Activated gamma-delta T cell treated with anti-CD3 and anti-CD28 coated beads, Interleukin-2, amount 50 U/mL, for 16 hours (primary cell): ENCODE results near the gene RGS18.
"Not testable (repeated sequence)": the region's sequence is repeated elsewhere in the genome, so short reads cannot be mapped to it uniquely, and the experiment has no call there.

Source experiments
- DNase-seq: peaks from one replicate; pipeline ENCODE4 v3.0.0-alpha.2; 2020; ENCODE audit warnings: low read depth

RGS18 gene, protein sequence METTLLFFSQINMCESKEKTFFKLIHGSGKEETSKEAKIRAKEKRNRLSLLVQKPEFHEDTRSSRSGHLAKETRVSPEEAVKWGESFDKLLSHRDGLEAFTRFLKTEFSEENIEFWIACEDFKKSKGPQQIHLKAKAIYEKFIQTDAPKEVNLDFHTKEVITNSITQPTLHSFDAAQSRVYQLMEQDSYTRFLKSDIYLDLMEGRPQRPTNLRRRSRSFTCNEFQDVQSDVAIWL

DNA sequence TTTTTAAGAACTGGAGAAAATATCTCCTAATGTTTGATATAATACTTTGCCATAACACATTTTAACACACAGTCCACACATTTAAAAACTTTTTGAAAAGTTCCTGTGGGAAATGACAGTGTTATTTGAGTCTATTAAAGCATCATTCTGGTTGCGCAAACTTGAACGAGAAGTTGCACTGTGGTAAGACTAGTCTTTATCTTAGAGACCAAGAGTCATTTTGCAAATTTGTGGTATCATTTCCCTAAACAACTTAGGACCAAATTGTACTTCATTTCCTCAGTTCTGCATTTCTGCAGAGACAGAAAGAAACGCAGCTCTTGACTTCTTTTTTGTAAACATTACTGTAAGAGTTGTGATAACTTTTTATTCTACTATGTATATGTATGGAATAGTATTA lies at the start of gene RGS18:
Gene RGS18, plus strand, starts transcription at position 282 of the 400 bp plus-strand sequence. CDS start 176 bp downstream, outside the sequence.
- DNase-seq = no peak

DNA sequence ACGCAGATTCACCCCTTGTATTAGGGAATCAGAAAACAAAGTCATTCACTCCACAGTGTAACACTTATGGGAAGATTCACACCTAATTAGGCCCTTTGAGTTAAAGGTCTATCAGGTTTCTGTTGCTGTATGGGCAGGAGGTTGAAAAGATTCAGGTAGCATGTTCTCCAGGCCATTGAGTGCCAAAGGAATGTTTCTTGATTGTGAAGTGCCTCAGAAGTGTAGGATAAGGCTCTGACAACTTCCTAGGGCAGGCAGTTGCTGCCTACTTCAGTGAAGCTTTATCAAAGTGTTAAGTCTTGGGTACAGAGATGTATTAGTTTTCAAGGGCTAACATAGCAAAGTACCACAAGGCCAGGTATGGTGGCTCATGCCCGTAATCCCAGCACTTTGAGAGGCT lies 48.7 kb upstream of the RGS18 start:
- DNase-seq = no peak

DNA sequence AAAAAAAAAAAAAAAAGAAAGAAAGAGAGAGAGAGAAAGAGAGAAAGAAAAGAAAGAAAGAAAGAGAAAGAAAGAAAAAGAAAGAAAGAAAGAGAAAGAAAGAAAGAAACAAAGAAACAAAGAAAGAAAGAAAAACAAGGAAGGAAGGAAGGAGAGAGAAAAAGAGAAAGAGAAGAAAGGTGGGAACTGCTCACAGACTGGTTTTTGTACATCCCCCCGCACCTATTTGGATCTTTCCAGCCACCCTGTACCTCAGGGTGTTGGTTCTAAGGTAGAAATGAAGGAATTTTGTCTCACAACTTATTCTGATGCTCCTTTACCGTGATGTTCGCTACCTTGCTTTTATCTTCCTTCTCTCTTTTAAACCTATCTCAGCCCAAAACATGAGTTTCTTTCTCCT lies 43.3 kb upstream of the RGS18 start:
- DNase-seq = no peak

DNA sequence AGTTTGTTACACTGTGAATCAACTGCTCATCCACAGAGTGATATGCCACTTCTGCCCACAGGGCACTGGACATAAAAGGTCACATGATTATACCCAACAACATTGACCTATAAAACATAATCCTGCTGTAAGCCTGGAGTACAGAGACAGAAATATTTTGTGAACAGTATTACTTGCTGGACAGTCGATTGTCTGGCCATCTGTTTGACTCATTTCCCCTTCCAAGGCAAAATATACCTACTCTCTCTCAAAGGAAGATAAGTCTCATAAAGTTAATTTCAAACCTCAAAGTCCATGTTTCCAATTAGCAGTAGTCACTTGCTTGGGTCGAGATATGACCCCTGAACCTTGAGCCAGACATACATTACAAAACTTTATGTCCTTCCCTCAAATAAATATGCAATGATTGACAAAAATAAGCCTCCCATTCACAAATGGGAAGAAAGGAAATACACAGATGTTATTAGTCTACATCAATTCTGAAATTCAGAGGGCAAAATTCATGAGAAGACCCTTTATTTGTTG lies 39.3 kb upstream of the RGS18 start:
- DNase-seq = no peak

DNA sequence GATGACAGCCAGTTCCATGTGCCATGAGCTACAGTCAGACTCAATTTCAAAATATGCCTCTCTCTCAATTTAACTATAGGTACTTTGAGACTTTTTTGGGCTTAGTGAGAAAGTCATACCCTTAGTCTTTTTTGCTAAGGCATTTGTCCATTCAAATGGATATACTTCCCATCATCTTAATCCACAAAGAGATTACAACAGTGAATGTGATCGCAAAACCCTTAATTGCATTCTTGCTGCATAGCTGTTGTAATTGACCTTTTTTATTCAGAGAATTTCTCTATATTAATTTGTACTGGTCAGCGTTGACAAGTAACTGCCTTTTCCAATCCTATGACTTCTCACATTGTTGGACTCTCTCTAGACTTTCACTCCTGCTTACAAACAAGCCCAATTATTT lies 38.6 kb upstream of the RGS18 start:
- no peak for DNase-seq

DNA sequence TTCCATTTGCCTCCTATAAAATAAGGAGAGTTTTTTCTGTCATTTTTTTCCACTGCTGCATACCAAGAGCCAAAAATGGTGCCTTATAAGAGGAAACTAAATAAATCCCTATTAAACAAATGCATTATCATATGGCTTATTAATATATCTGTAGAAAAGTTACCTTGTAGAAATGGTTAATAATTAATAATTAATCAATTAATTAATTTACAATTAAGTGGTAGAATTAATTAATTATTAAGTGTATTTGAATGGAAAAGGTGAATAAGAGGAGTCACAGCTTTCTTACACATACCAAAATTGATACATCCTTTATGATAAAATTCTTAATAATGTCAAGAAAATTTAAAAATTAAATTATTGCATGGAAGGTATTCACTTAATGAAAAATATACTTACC lies 35.6 kb upstream of the RGS18 start:
- DNase-seq = no peak

DNA sequence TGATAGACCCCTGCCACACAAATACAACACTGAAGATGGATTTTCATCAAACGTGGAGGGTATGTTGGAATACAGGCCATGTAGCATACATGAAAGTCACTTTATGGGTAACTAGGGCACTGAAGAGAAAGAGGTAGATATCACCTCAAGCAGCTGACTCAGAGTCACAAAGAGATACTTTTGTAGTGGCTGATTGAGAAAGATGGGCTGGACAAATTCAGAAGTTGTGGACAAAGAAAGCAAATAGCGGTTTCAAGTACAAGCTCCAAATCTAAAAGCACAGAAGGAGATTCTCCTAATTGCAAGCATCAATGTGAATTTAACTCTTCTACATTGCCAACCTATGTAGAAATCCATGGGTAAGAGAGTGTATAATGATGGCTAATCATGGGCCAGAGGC lies 35.0 kb upstream of the RGS18 start:
- no peak for DNase-seq

DNA sequence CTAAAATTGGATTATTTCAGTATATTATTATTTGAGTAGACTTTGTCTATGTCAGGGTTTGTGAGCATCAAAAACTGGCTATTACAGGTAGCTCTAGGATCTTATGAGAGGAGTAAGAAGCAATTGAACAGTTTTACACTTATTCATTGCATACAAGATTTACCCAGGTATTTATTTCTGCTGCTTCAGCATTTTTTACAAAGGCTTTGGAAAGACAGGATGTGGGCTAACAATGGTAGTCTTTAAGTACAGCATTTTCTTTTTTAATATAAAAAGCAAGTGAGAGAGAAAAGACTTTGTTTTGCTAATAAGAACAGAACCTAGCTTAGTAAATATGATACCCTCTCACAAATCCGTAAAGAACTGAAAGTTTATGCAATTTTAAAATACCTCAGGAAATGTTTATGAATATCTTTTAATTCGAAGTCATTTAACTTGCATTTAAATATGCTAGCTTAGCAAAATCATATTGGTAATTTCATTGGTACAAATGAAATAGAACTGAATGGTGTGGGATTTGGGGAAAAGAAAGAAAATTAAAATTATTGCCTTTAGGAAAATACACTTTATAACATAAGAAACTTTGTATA lies 32.1 kb upstream of the RGS18 start:
- no peak for DNase-seq

DNA sequence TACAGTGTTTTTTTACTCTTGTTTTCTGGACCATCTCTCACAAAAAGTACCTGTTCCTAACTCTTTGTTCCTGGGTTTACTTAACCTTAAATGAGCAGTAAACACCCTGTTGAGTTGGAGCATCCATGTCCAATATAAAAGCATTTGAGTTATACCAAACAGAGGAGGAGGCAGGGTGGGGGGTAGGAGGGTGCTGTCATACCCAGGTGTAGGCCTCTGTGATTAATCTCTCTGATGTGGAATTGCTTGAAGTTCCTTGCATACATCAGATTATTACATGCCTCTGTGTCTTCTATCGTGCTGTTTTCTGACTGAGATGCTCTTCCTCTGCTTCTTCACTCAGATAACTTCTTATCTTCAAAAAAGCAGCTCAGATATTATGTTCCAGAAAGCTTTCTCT lies 28.1 kb upstream of the RGS18 start:
- DNase-seq = no peak

DNA sequence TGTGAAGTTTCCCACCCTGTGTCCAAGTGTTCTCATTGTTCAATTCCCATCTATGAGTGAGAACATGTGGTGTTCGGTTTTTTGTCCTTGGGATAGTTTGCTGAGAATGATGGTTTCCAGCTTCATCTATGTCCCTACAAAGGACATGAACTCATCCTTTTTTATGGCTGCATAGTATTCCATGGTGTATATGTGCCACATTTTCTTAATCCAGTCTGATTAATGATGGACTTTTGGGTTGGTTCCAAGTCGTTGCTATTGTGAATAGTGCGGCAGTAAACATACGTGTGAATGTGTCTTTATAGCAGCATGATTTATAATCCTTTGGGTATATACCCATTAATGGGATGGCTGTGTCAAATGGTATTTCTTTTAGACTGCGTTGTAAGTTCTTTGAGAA lies 27.4 kb upstream of the RGS18 start:
- not testable (repeated sequence) for DNase-seq

DNA sequence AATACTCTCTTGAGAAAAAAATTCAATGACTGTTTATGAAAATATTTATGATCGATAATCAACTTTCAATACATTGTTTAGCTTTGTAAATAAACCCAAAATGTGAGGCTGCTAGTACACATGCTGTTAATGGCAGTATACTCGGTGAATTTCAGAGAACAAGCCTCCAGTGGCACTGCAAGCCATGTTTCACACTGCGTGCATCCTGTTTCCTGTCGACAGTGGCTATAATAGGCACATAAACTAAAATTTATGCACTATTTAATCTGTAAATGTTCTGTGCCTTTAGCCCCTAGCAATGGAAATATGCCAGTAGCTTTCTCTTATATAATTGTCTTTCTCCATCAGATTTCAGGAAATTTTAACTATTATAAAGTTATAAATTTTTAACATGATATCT lies 26.3 kb upstream of the RGS18 start:
- DNase-seq = no peak

DNA sequence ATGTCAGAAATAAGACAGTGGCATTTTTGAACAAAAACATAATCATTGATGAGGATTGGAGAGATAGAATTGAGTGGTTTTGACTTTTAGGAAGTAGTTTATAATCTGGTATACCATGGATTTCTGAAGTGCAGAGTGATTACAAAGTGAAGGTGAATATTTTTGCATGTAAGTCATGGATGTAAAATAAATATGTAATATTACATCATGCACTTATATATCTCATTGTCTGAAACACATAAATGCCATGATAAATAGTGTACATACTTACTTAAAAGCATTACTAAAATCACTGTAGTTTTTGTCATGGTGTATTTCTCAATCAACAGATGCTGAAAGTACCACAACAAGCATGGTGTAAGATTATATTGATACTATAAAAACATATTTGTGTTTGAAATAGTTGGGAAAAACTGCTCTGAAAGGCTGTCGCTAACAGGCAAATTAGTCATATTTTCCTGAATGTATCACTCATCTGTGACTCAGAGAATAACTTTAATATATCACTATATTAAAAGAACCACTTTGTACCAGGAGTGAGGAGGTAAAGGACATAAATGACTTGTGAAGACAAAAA lies 24.8 kb upstream of the RGS18 start:
- DNase-seq = no peak

DNA sequence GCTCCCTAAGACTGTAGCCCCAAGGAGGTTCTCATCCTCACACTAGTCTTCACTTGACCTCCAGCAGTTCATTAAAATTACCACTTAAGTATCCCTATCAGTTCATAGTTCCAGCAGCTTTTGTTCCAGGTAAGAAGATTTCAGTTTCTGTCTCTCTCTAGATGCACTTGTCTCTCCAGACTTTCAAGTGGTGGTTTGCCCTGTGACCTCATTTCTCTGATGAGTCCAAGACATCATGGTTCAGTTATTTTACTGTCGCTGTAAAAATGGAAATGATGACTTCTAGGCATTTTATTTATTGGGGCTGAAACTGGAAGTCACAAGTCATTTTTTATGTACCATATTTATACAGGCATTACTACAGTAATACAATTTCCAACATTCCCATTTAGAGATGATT lies 17.9 kb upstream of the RGS18 start:
- DNase-seq = no peak

DNA sequence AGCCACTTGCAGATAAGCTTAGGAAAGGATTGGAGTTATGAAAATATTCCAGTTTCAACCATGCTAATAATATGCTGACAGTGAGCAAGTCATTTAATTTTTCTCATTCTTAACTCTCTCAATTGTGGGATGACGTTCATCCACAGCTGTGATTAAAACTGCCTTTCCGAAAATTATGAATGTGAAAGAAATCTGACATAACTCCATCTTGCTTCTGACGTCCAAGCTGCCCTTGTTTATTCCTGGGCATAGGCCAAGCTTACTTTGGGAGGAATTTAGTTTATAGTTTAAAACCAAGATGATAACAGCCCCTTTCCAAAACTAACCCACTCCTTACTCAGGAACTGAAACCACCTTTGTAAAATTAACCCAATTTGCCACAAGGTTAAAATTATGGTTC lies 11.0 kb upstream of the RGS18 start:
- DNase-seq = no peak

DNA sequence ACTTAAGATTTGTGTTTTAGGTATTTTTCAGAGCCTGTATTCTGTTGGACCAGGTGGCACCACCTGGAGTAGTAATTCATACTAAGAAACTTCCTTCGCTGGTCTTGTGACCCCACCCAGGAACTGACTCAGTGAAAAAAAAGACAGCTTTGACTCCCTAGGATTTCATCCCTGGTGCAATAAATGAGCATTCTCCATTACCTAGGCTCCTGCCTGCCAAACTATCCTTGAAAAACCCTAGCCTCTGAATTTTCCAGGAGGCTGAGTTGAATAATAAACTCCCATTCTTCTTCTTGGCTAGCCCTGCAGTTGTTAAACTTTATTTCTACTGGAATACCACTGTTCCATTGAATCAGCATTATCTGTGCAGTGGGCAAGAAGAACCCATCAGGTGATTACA lies 10.6 kb upstream of the RGS18 start:
- DNase-seq = no peak

DNA sequence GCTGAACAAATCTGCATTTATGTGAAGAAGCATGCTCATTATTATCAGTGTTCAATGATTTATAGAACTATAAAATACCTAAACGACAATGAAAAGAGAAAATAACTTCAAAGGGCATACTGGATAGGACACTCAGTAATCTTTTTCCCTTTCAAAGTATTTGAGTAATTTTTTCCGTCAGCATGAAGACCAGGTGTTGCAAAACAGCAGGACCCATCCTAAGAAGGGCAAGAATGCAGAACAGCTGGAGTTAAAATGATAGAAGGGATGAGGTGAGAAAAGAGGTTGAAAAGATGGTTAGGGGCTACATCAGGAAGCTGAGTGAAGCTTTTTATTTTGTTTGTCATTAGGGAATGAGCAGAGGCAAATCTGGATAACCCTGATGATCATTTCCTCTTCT lies 7.1 kb upstream of the RGS18 start:
- no peak for DNase-seq

DNA sequence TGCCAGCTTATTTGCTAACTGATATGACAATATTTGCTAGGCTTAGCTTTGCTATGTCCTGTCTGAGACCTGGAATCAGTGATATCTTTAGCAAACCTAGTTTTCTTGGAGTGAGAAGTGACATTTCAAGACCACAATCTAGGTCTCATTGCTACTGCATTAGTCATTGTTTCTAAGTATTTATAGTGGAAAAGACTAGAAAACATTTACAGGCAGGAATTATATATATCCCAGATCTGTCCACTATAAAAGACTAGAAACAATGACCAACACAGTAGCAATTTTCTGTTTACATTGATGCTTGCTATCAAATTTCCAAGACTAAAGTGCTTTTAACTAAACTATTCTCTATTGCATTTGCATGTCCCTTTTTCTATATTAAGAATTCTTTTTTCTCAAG lies 5.0 kb upstream of the RGS18 start:
- DNase-seq = no peak

DNA sequence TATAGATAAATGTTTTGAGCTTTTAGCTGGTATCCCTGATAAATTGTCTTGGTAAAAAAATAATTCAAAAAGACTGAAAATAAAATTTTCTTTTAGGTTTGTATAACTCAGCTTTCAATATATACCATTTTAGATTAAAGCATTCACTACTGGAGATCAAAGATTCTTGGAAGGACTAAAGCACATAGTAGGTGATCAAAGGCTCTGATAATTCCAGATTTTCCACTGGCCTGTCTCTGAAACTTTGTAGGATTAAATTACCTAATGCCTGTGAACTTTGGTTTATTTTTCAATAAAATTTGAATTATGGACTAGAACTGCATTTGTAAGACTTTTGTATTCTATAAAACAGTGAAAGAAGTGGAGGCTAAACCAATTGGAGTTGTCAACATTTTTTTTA lies 1.2 kb upstream of the RGS18 start:
- no peak for DNase-seq

DNA sequence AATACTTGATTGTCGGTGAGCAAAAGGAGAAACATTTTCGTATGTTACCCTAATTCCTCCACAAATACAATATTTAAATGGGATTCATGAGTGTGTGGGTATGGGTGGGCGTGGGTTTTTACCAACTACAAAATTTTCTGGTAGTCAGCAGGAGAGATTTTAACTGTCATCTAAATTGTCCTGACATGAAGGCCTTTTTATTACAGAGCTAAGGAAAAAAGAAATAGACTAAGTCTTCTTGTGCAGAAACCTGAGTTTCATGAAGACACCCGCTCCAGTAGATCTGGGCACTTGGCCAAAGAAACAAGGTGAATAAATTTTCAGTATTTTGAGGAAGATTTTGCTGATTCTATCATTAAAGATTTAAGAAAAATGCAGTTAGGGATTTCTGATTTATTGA lies 752 bp downstream of the RGS18 start:
- DNase-seq = no peak

DNA sequence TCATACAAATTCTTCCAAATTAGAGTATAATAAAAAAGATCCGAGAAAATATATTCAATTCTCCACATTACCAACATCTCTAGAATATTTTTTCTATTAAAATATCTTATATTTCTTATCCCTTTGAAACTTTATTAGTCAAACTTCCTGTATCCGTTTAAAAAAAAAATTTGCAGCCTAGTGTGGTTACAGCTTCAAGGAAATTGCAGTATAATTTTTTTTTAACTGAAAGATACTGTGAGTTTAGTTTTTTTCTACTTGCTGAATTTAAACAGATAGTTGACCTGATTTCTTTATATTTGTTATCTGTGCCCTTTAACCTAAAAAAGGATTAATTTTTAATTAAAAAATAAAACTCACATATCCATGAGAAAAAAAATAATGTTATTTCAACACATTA lies 1.5 kb downstream of the RGS18 start:
- no peak for DNase-seq

DNA sequence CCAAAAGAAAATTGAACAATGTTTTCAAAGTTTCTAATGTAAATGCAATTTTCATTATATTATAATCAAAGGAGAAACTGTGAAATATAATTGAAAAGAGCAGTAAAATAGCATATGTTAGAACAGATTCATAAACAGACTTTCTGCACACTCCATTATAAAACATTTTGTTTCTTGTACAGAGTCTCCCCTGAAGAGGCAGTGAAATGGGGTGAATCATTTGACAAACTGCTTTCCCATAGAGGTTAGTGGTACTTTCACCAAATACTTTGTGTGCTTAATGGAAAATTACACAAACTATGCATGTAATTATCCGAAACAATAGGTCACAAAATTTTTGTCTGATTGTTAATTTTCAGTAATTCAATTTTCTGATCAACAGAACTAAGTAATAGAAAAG lies 1.9 kb downstream of the RGS18 start:
- no peak for DNase-seq

DNA sequence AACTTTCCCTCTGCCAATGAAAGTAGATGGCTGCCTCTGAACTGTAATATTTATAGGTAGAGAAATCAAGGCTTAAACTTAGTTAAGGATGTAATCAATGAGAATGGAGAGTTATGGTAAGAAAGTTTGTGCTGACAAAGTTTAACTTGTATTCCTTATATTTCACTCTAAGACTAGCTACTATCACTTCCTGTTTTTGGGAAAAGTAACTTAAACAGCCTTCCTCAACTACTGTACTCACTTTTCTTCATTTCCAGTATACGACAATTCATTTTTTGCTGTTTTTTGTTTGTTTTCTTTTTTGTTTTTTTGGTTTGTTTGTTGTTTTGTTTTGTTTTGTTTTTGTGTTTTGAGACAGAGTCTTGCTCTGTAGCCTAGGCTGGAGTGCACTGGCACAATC lies 3.7 kb downstream of the RGS18 start:
- DNase-seq = no peak

DNA sequence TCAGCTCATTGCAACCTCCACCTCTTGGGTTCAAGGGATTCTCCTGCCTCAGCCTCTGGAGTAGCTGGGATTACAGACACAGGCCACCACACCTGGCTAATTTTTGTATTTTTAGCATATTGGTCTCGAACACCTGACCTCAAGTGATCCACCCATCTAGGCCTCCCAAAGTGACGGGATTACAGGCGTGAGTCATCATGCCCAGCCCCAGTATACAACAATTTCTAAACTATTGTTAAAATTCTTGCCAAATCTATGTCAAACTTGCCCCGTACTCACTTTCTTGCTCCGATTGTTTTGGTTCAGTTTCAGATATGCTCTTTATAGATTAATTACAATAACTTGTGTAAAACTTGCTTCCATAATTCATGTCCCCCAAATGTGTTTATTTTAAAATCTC lies 4.1 kb downstream of the RGS18 start:
- DNase-seq = no peak

DNA sequence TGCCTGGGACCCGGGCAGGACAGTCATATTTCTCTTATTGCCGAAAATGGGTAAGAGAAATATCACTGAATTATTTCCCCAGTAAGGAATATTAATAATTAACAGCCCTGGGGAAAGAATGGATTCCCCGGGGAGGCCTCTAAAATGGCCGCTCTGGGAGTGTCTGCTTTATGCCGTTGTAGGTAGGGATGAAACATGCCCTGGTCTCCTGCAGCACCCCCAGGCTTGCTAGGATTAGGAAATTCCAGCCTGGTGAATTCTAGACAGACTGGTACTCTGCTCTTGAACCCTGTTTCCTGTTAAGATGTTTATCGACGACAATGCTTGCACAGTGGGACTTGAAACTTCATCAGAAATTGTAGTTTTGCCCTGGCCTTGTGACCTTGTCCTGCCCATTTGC lies 6.7 kb downstream of the RGS18 start:
- not testable (repeated sequence) for DNase-seq
